ENCODE measurements around the gene DCUN1D3.

- TF ChIP-seq, protein P1, sequence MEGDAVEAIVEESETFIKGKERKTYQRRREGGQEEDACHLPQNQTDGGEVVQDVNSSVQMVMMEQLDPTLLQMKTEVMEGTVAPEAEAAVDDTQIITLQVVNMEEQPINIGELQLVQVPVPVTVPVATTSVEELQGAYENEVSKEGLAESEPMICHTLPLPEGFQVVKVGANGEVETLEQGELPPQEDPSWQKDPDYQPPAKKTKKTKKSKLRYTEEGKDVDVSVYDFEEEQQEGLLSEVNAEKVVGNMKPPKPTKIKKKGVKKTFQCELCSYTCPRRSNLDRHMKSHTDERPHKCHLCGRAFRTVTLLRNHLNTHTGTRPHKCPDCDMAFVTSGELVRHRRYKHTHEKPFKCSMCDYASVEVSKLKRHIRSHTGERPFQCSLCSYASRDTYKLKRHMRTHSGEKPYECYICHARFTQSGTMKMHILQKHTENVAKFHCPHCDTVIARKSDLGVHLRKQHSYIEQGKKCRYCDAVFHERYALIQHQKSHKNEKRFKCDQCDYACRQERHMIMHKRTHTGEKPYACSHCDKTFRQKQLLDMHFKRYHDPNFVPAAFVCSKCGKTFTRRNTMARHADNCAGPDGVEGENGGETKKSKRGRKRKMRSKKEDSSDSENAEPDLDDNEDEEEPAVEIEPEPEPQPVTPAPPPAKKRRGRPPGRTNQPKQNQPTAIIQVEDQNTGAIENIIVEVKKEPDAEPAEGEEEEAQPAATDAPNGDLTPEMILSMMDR (IDR thresholded peaks at IDR 0.05): no peak
- no peak for TF ChIP-seq POLR2A (IDR thresholded peaks at IDR 0.05)
Observed at GRCh38 chr16:20901436-20902112, 1.4 kb upstream of the DCUN1D3 start.

All from testis (tissue), 2 donors.